Fibroblast of villous mesenchyme (primary cell): ENCODE data around the gene NAA20. TPM values are rescaled to one million over a fixed set of nuclear protein-coding genes. Genes with fewer than 3 reads are reported as not detected.
"Not testable (repeated sequence)": the region's sequence is repeated elsewhere in the genome, so short reads cannot be mapped to it uniquely, and the experiment has no call there.

Experiments
- DNase-seq: peaks from one replicate; pipeline ENCODE4 v3.0.0-alpha.2; 2010; ENCODE audit warnings: low read depth
- H3K4me3 ChIP-seq: 2 replicates; pipeline ENCODE4 v1.5.1; 2011; ENCODE audit warnings: low read depth, mild to moderate bottlenecking, low read length
- total RNA-seq: library from RNA; depleted of rRNA; stranded (reverse); fragments of >200 nt; gene quantifications from 2 replicates; pipeline ENCODE4 v1.2.3, GENCODE V29; 2012
- TF ChIP-seq, protein P1 (sequence below): IDR thresholded peaks from 2 replicates; pipeline ENCODE4 v1.5.1; 2012; ENCODE audit warnings: low read depth, mild to moderate bottlenecking, low read length; ENCODE audit not compliant: insufficient read depth

Gene NAA20
- total RNA-seq, 1 donor, result 41.5 TPM

DNA sequence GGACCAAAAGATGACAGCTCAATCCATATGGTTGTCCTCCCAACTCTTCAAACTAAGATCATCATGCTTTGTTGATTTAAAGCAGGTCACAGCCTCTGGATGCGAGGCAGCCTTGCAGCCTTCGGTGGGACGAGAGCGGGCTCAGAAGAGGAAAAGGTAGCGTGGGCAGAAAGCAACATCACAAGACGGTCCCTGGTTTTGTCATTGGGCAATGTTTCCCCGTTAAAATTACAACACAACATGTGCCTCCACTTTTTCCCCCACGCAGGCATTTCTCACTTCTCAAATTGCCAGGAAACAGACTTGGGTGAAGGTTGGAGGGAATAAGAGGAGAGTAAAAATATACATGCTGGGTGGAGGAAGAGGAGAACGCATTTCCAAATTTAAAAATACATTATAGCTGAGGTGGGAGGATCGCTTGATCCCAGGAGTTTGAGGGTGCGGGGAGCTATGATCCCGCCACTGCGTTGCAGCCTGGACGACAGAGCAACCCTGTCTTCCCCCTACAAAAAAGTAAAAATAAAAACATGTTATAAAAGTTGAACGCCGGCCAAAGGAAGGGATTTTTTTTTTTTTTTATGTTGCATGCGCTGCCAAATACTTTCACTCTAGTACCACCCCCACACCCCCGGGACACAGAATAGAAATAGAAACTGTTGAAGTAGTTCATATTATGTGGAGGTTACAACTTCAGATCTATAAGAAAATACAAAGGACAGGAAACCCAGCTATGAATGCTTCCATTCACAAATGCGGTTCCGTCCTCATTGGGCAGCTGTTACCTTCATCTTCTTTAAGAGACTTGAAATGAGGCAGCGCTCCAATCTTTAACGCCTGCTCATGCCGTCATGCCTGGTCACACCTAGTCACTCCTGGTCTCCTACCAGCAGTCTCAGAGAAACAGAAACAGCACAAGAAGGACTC is 13.9 kb upstream of the NAA20 start:
- DNase-seq, result peak; percentile 71
- no peak overlapping the region for H3K4me3 ChIP-seq
- TF ChIP-seq, protein P1, sequence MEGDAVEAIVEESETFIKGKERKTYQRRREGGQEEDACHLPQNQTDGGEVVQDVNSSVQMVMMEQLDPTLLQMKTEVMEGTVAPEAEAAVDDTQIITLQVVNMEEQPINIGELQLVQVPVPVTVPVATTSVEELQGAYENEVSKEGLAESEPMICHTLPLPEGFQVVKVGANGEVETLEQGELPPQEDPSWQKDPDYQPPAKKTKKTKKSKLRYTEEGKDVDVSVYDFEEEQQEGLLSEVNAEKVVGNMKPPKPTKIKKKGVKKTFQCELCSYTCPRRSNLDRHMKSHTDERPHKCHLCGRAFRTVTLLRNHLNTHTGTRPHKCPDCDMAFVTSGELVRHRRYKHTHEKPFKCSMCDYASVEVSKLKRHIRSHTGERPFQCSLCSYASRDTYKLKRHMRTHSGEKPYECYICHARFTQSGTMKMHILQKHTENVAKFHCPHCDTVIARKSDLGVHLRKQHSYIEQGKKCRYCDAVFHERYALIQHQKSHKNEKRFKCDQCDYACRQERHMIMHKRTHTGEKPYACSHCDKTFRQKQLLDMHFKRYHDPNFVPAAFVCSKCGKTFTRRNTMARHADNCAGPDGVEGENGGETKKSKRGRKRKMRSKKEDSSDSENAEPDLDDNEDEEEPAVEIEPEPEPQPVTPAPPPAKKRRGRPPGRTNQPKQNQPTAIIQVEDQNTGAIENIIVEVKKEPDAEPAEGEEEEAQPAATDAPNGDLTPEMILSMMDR, result no peak

DNA sequence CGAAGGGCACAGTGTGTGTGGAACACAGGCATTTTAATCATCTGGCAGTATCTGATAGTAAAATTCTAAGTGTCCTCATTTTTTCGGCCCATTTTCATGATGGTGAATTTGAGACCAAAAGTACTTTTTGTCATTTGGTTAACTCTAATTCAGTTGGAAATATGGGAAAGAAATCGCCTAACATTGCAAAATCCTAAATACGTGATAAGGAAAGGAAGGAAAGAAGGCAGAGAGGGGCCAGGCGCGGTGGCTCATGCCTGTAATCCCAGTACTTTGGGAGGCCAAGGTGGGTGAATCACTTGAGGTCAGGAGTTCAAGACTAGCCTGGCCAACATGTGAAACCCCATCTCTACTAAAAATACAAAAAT is 13.2 kb upstream of the NAA20 start:
- H3K4me3 ChIP-seq, result not testable (repeated sequence)
- peak; percentile 40 for DNase-seq

DNA sequence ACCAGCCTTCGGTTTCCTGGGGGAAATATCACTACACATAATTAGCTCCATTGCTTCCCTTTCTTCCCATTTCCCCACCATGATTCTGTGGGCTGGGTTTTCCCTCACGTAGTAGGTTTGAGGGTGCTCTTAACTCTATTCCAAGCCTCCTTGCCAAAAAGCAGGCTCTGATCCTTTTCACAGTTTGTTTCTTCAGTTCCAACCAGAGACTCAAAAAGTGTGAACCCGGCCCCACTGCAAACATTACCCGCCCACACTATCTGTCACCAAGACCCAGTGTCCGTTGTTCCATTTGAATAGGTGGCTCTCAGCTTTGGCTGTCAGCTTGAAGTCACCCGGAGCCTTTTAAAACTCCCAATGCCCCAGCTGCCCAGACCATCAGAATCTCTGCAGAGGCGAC is 11.8 kb upstream of the NAA20 start:
- H3K4me3 ChIP-seq, result no peak overlapping the region
- TF ChIP-seq, protein P1, result no peak
- DNase-seq, result no peak

DNA sequence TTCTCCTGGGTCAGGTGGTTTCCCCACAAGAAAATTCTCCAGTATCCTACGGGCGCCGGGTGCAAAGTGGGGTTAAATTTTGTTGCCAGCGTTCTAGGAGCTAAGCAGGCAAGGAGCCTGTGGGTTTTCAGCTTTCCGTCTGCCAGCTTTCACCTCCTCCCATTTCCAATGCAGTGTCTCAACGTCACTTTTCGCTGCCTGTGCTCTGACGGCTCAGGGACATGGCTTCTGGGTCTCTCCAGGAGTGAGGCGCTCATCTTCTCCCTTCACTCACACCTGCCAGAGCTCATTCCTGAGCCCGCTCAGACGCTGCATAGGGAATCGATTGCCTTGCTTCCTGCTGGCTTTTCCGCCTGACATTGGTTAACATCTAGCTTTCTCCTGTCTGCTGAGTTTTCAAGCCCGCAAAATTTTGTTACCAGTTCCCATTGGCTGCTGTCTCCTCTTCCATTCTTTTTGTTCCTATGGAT is 7.3 kb upstream of the NAA20 start:
- no peak overlapping the region for H3K4me3 ChIP-seq
- TF ChIP-seq, protein P1, result no peak
- no peak for DNase-seq

DNA sequence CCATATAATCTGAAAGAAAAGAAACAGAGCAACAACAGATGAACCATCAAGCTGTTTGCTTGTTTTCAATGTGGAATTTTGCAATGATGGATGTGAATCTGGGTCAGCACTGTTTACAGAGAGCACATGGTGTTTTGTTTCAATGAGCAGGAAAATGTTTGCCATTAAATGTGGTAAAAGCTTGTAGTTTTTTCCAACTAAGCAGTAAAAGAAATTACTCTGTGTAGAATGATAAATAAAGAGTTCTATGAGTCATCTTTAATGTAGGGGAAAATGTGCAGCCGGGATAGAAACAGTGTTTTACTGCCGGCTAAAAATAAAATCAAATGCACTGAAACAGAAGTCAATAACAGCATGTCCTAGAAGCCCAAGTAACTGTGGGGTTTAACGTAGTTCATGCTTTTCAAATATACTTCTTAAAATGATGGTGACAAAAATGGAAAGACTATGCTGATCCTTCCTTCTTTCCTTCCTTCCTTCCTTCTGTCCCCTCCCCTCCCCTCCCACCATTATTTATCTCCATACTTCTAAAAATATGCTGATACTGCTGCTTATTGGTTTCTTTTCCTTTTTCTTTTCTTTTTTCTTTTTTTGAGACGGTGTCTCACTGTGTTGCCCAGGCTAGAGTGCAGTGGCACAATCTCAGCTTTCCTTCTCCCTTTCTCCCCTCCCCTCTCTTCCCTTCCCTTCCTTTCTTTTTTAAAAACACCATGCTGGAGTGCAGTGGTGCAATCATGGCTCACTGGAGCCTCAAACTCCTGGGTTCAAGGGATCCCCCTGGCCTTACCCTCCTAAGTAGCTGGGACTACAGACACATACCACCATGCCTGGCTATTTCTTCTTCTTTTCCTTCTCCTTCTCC is 6.3 kb upstream of the NAA20 start:
- peak; percentile 93 for DNase-seq
- TF ChIP-seq, protein P1, result no peak
- peak overlapping the region; percentile 21 for H3K4me3 ChIP-seq

DNA sequence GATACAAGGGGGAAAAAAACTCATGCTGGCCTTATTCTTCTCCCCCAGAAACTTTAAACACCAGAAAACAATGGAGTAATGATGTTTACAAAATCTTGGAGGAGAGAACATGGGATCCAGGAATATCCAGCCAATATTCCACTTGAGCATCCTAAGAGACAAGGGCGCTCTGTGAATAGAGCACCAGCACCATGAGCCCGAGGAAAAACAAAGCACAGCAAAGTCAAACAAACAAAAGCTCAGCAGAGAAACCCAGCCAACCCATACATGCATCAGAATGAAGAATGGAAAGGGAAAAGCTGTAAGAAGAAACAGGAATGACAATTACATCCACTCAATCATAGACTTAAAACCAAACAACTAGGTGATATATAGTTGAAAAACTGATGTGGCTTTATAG is 4.6 kb upstream of the NAA20 start:
- no peak overlapping the region for H3K4me3 ChIP-seq
- TF ChIP-seq, protein P1, result no peak
- DNase-seq, result no peak

DNA sequence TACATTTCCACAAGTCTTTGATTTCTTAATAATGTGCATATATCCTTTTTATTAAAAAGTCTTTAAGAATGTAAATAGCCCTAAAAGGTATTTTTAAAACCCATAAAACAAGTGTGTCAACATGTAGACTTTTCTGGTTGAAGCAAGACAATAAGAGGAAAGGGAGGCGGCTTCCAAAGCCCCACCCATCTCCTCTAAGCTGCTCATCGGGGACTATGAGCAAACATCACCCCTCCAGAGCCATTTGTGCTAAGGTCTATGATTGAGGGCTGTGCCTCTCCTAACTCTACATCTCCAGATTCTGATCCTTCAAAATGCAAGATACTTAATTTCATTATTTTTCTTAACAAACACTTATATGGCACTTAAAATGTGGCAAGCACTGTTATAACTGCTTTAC is 2.5 kb upstream of the NAA20 start:
- DNase-seq, result no peak
- no peak overlapping the region for H3K4me3 ChIP-seq
- TF ChIP-seq, protein P1, result no peak
